Measurements from ENCODE around the gene RNLS. TPM values are rescaled to one million over a fixed set of nuclear protein-coding genes. Genes with fewer than 3 reads are reported as not detected.
A peak's percentile ranks its signal among the peaks of the same experiment; 100 is the strongest.

The RNLS gene
- total and polyA plus RNA-seq, 5 experiments from 2014 or later = 2.2 to 3.8 (median 3.1) TPM

DNA sequence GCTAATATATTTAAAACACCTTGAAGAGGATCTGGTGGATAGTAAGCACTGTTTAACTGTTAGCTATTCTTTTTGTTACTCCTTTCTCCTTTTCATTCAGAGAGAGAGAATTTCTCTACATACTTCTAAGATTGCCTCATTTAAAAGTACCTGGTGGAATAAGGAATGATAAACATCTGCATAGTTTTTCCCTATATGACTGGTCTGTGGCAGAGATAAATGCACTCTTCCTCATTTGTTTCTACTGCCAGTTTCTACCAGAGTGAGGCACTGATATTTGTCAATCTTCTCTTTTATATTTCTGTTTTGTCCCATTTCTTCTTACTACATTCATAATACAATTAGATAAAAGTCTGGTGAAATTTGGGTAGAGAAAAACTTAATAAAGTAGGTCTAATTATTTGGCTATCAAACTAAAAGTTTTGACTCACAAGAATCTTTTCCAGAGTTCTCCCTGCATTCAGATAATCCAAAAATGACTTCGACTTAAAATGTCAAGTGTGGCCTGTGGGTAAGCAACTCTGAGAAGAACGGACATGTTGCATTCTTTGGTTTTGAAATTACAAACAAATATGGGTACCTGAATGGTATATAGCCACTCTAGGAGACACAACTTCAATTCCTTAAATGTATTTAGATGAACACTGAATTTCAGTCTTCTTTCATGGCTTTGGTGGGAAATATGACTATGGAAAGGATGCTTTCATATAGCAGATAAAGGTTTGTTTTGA lies 38.8 kb downstream of the RNLS start:
- Mint-ChIP-seq H3K4me3 (no peak overlapping the region), H3K27me3 (peaks cover 0 to 3% (median 0%) of the 10 kb centered on the region in 5 donors), H3K36me3 (peaks cover 0 to 5% (median 0%) of the 10 kb centered on the region in 3 donors), H3K9me3 (no peaks in the 10 kb centered on the region), H3K27ac (no peak overlapping the region), H3K4me1 (peaks cover 0 to 3% (median 1%) of the 10 kb centered on the region in 4 donors)
- POLR2A ChIA-PET = no interaction called here
- DNase-seq = no peak
- ATAC-seq = no peak

DNA sequence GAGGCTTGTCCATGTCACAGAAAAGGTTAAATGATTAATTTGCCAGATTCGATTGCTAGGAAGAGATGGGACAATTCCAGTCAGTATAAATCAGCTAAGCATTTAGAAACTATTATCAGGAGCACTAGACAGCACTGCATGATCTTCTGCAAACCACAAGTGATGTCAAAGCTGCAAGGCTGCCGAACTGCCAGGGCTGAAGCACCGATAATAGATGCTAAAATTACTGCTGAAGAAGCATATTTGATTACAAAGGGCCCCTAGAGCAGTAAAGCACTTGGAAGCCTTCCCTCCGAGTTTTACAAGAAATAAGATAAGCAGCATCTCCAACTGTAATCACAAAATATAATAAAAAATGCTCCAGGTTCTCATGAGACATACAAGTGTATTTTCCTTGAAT lies 40.6 kb downstream of the RNLS start:
- Mint-ChIP-seq H3K9me3 (no peaks in the 10 kb centered on the region), H3K4me1 (peaks cover 0 to 3% (median 1%) of the 10 kb centered on the region in 4 donors), H3K4me3 (no peak overlapping the region), H3K27me3 (peaks cover 0 to 3% (median 0%) of the 10 kb centered on the region in 5 donors), H3K27ac (no peak overlapping the region), H3K36me3 (peaks cover 0 to 5% (median 0%) of the 10 kb centered on the region in 3 donors)
- POLR2A ChIA-PET = no interaction called here
- ATAC-seq (no peak), DNase-seq (no peak)

DNA sequence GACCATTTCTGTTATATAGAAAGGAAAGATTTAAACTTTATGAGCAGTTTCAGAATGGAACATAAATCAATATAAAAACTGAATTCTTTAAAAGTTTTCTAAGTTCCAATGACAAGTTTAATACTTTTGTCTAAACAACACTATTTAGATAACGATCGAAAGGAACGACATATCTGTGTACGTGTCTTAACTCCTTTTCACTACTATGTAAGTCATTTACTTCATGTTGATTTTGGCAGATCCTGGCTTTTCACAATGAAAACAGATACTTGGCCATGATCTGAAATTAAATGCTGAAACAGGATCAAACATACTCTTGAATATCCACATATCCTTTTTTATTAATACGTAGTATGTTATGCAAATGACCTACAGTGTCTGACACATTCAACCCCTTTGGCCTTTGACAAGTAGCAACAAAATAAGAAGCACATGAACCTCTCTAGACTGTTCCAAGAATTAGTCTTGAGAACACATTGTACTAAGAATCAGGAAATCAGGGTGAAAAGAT lies 41.9 kb downstream of the RNLS start:
- Mint-ChIP-seq H3K27me3 (peaks cover 0 to 3% (median 0%) of the 10 kb centered on the region in 5 donors), H3K36me3 (peaks cover 0 to 5% (median 0%) of the 10 kb centered on the region in 3 donors), H3K27ac (no peak overlapping the region), H3K4me1 (peaks cover 0 to 3% (median 1%) of the 10 kb centered on the region in 4 donors), H3K4me3 (no peak overlapping the region), H3K9me3 (no peaks in the 10 kb centered on the region)
- no peak for ATAC-seq
- no peak for DNase-seq
- POLR2A ChIA-PET = no interaction called here

DNA sequence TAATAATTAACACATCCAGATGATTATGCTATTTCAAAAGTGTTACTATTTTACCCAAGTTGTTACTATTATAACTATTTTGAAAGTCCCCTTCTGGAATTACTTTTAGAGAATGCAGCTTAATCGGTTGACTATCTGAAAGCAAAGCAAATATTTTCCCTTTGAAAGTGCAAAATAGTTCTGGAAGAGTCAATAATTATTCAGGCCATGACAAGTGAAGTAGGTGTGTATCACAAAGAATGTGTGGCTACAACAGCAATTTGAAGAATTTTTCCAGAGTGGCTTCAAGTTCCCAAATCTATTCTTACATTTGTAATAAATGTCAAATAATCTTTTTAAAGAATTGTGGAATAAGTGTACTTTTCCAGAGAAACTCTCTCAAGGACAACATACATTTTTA lies 42.8 kb downstream of the RNLS start:
- Mint-ChIP-seq H3K27me3 (peaks cover 0 to 3% (median 0%) of the 10 kb centered on the region in 5 donors), H3K9me3 (no peaks in the 10 kb centered on the region), H3K36me3 (peaks cover 0 to 5% (median 0%) of the 10 kb centered on the region in 3 donors), H3K27ac (no peak overlapping the region), H3K4me3 (no peak overlapping the region), H3K4me1 (peaks cover 0 to 3% (median 1%) of the 10 kb centered on the region in 4 donors)
- no peak for DNase-seq
- ATAC-seq = no peak
- POLR2A ChIA-PET = no interaction called here

DNA sequence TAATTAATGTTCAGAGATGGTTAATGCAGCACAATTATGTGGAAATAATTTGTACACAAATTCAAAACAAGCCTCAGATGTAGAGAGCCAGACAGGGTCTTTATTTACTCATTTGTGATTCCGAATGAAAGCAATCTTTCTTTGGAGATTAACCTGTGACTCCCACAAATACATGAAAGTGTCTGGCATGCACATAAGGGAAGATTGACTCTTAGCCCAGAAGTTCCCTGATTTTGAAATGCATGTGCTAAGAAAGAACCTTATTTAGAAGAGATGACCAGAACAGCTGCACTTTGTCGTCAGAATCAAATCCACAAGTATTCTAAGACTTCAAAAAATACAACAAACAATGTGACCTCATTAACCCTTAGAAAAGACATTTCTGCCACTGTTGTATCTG lies 45.1 kb downstream of the RNLS start:
- Mint-ChIP-seq H3K4me3 (no peak overlapping the region), H3K36me3 (peaks cover 0 to 5% (median 0%) of the 10 kb centered on the region in 3 donors), H3K9me3 (no peaks in the 10 kb centered on the region), H3K27ac (no peak overlapping the region), H3K27me3 (peaks cover 0 to 3% (median 0%) of the 10 kb centered on the region in 5 donors), H3K4me1 (peaks cover 0 to 3% (median 1%) of the 10 kb centered on the region in 4 donors)
- no peak for DNase-seq
- POLR2A ChIA-PET = no interaction called here
- ATAC-seq = no peak

DNA sequence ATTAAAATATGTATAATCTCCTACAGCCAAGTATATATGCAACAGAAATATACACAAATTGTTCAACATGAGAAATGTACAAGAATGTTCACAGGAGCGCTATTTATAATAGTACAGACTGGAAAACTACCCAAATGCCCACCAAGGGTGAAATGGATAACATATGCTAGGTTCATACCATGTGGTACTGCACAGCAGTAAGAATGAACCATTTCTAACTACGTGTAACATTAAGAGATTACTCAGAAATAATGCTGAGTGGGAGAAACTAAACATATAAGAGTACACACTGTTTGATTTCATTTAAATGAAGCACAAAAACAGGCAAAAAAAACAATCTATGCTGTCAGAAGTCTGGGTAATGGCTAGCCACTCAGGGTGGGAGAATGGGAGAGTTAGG lies 45.8 kb downstream of the RNLS start:
- Mint-ChIP-seq H3K36me3 (peaks cover 0 to 5% (median 0%) of the 10 kb centered on the region in 3 donors), H3K4me1 (peaks cover 0 to 3% (median 1%) of the 10 kb centered on the region in 4 donors), H3K9me3 (no peaks in the 10 kb centered on the region), H3K4me3 (no peak overlapping the region), H3K27ac (no peak overlapping the region), H3K27me3 (peaks cover 0 to 3% (median 0%) of the 10 kb centered on the region in 5 donors)
- DNase-seq = no peak
- no peak for ATAC-seq
- POLR2A ChIA-PET = no interaction called here

DNA sequence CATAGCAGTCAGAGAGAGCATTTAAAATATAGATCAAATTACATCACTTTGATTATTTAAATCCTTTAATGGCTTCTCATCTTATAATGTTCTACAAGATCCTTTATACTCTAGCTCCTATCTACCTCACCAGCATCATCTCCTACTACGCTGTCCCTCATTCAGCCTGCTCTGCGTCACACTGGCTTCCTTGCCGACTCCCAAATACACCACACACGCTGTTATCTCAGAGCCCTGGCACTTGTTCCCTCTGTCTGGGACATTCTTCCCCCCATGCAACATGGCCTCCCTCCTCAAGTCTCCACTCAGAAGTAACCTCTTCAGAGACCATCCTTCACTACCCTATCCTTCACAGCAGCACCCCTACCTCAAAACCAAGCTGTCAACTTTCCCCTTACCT lies 46.7 kb downstream of the RNLS start:
- Mint-ChIP-seq H3K4me3 (no peak overlapping the region), H3K4me1 (no peaks in the 10 kb centered on the region), H3K27ac (peak overlapping the region in 2 of 10 donors; percentile 7 to 82), H3K9me3 (no peaks in the 10 kb centered on the region), H3K27me3 (peaks cover 0 to 3% (median 0%) of the 10 kb centered on the region in 5 donors), H3K36me3 (no peaks in the 10 kb centered on the region)
- no peak for ATAC-seq
- POLR2A ChIA-PET = no interaction called here
- DNase-seq = no peak

DNA sequence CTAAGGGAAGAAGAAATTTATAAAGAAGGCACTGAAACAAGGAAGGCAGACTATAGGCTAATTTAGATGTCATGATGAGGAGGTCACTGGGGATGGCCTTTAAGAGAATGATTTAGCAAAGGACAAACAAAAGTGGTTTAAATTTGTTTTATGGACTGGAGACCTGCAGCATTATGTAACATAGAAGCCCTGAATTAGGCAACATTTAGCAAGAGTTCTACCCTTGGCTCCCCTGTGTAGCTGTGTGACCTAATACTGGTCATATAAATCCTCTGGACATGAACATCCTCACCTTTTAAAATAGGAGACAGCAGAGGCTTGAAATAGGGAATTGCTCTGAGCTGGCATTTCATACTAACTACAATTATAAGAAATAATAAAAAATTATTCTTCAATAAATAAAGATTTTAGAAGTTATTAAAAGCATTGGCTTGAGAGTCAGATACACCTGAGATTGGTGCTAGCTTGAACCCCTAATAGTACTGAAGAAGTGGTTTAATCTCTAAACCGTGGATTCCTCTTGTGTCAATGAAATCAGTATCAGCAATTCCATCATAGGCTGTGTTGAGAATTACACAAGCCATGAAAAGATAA lies 48.9 kb downstream of the RNLS start:
- H3K9me3 Mint-ChIP-seq = no peaks in the 10 kb centered on the region
- H3K4me3 Mint-ChIP-seq = no peak overlapping the region
- POLR2A ChIA-PET = no interaction called here
- no peaks in the 10 kb centered on the region for H3K4me1 Mint-ChIP-seq
- no peaks in the 10 kb centered on the region for H3K36me3 Mint-ChIP-seq
- ATAC-seq = no peak
- no peak for DNase-seq
- peaks cover 0 to 3% (median 0%) of the 10 kb centered on the region in 5 donors for H3K27me3 Mint-ChIP-seq
- no peak overlapping the region for H3K27ac Mint-ChIP-seq

DNA sequence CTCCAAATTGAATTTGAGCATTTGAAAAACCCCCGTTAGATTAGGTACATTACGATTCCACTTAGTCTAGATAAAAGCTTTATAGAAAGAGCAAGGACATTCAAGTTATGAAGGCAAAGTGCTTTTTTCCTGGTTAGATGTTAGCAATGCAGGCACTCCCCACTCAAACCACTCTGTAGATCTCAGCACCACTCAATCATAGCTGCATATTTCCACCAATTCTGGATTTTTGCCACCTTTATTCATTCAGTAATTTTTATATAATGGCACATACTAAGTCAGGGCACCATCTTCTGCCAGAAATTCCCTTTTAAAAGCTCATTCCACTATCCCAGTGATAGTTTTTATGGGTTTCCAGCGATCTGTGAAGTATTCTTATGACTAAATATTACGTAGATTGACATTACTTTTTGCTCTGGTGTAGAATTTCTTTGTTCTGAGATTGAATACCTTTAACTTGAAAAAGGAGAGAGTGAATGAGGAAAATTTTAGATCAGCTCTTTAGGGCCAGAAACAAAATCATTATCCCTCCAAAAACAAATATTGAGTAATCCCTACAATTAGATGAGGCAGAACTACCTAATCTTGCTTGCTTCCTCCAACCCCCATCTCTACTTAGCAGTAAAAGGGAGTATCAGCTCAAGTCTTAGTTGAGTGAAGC lies 51.6 kb downstream of the RNLS start:
- peaks cover 0 to 4% (median 0%) of the 10 kb centered on the region in 3 donors for H3K36me3 Mint-ChIP-seq
- H3K9me3 Mint-ChIP-seq = no peaks in the 10 kb centered on the region
- H3K27ac Mint-ChIP-seq = no peak overlapping the region
- peaks cover 0 to 2% (median 0%) of the 10 kb centered on the region in 4 donors for H3K4me1 Mint-ChIP-seq
- no peak for ATAC-seq
- peaks cover 0 to 1% (median 0%) of the 10 kb centered on the region in 5 donors for H3K27me3 Mint-ChIP-seq
- POLR2A ChIA-PET = no interaction called here
- H3K4me3 Mint-ChIP-seq = no peak overlapping the region
- DNase-seq = no peak

DNA sequence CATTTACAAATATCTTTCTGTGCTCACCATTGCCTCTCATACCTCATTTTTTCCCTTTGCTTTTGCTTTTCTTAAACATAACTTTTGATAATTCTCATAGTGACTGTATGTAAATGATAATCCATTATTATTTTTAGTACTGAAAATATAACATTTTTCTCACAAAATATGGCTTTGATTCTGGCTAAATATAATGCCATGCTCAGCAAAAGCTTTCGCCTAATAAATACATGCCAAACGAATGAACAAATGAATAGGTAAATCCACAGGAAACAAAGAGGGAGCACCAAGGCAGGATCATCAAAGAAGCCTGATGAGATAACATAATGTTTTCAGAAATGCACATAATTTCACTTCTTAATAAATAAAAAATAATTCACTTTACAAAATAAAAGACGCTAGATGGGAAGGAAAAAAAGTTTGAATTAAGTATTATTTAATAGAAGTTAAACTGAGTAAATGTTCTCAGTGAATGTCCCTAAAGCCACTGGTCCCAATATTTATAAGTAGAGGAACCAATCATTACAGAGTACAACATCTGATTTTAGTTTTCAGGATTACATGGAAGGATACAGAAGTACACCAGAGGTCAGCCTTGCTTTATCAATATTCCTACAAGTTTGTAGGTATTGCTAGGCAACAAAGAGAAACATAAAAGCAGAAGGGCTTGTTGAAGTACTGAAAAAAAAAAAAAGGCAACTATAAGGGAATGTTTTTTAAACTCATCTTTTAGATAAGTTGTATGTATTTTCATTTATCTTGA lies 52.3 kb downstream of the RNLS start:
- Mint-ChIP-seq H3K36me3 (peaks cover 0 to 4% (median 0%) of the 10 kb centered on the region in 3 donors), H3K27ac (no peak overlapping the region), H3K4me3 (no peak overlapping the region), H3K9me3 (no peaks in the 10 kb centered on the region), H3K27me3 (peaks cover 0 to 1% (median 0%) of the 10 kb centered on the region in 5 donors), H3K4me1 (peaks cover 0 to 2% (median 0%) of the 10 kb centered on the region in 4 donors)
- DNase-seq (no peak), ATAC-seq (no peak)
- POLR2A ChIA-PET = no interaction called here

DNA sequence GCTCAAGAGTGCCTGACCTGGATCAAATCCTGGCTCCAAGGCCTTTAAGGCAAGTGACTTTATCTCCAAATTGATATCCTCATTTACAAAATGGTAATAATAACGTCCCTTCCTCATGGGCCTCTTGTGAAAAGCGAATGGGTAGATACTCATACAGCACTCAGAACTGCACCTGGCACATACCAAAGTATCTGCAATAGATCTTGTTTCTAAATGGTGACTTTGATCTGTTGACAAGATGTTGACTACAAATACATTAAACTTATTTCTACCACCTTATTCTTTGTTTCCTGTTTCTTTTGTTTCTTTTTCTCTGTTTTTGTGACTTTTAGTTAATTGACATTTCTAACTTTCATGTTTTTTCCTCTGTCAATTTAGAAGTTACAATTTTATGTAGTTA lies 53.0 kb downstream of the RNLS start:
- ATAC-seq (no peak), DNase-seq (no peak)
- H3K4me3 Mint-ChIP-seq = no peak overlapping the region
- no peaks in the 10 kb centered on the region for H3K9me3 Mint-ChIP-seq
- peaks cover 0 to 4% (median 0%) of the 10 kb centered on the region in 3 donors for H3K36me3 Mint-ChIP-seq
- H3K4me1 Mint-ChIP-seq = peaks cover 0 to 2% (median 0%) of the 10 kb centered on the region in 4 donors
- POLR2A ChIA-PET = no interaction called here
- no peak overlapping the region for H3K27ac Mint-ChIP-seq
- H3K27me3 Mint-ChIP-seq = peaks cover 0 to 1% (median 0%) of the 10 kb centered on the region in 5 donors

DNA sequence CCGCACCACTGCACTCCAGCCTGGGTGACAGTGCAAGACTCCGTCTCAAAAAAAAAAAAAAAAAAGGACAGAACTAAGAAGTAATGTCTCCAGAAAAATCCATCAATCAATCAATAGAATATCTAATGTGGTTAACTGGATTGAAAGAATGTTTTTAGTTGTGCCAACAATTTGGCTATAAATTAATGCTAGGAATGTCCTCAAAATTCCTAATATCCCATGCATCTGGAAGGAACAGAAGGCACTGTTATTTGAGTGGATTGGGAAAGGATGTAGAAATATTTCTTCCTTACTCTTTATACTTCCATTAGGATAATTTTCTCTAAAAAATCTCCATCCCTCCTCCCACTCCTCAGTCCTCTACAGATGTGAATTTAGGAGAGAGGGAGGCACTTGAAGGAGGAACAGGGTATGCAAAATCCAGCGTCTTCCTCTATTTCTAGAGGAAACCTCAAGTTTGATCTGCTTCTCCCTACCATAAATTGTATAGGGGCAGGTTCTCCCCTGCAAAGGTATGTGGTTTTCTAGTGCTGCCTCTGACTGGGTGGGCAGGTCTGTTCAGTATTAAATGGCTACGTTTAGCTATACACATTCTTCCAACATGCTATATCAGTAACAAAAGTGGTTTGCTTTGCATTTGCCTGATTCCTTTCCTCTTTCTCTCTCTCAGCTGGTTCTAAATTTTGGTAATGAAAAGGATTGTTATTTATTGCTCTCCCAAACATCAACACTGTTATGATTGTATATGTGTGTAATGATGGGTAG lies 54.1 kb downstream of the RNLS start:
- Mint-ChIP-seq H3K36me3 (peaks cover 0 to 4% (median 0%) of the 10 kb centered on the region in 3 donors), H3K27me3 (peaks cover 0 to 1% (median 0%) of the 10 kb centered on the region in 5 donors), H3K4me3 (no peak overlapping the region), H3K27ac (no peak overlapping the region), H3K4me1 (peaks cover 0 to 2% (median 0%) of the 10 kb centered on the region in 4 donors), H3K9me3 (no peaks in the 10 kb centered on the region)
- DNase-seq (no peak), ATAC-seq (no peak)
- POLR2A ChIA-PET = no interaction called here
